Transverse colon (tissue), 4 donors: ENCODE results near the gene RAB24.

Experiments
- EP300 ChIP-seq: sonication (generic); formaldehyde crosslinking; IDR thresholded peaks from one replicate; pipeline ENCODE4 v1.6.1; 2017; ENCODE audit warnings: antibody characterized with exemption, low read depth
- POLR2A ChIP-seq: fragments of 450-650 bp; IDR thresholded peaks from one replicate; pipeline ENCODE4 v1.6.1; 2016; ENCODE audit warnings: antibody characterized with exemption, mild to moderate bottlenecking, moderate library complexity
- POLR2AphosphoS5 ChIP-seq, 3 donors: sonication (generic); formaldehyde crosslinking; IDR thresholded peaks; one replicate each; pipeline ENCODE4 v1.6.1; 2016; ENCODE audit warnings: antibody characterized with exemption in 3 of 3
- TF ChIP-seq, protein P1 (sequence below), 5 experiments: fragments of 200-600 bp in 3 of 5; fragments of 450-650 bp in 2 of 5; sonication (generic) in 3 of 5; IDR thresholded peaks; 1 replicate in 2 of 5; 2 replicates in 3 of 5; pipeline ENCODE4 v1.5.1; 2016 to 2017; ENCODE audit warnings: antibody characterized with exemption in 5 of 5, inconsistent platforms in 3 of 5, mild to moderate bottlenecking in 2 of 5, moderate library complexity in 1 of 5

DNA sequence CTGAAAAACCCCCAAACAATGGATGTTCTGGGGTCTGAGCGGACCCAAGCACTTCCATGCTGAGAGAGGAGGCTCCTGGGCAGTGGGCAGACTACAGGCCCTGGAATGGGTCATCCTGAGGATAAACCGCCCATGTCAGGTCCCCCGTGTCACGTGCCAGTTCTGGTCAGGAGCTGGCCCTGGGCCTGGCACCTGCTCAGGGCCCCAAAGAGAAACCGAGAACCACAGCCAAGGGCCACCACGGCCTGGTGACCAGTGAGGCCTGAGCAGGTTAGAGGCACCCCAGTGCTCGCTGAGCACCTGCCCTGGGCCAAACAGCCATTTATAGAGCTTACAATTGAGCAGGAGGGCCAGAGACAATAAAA, 32.2 kb upstream of the RAB24 start:
- TF ChIP-seq POLR2AphosphoS5 (IDR thresholded peaks at IDR 0.05) (no peak), EP300 (no peak), POLR2A (no peak)
- TF ChIP-seq, protein P1, sequence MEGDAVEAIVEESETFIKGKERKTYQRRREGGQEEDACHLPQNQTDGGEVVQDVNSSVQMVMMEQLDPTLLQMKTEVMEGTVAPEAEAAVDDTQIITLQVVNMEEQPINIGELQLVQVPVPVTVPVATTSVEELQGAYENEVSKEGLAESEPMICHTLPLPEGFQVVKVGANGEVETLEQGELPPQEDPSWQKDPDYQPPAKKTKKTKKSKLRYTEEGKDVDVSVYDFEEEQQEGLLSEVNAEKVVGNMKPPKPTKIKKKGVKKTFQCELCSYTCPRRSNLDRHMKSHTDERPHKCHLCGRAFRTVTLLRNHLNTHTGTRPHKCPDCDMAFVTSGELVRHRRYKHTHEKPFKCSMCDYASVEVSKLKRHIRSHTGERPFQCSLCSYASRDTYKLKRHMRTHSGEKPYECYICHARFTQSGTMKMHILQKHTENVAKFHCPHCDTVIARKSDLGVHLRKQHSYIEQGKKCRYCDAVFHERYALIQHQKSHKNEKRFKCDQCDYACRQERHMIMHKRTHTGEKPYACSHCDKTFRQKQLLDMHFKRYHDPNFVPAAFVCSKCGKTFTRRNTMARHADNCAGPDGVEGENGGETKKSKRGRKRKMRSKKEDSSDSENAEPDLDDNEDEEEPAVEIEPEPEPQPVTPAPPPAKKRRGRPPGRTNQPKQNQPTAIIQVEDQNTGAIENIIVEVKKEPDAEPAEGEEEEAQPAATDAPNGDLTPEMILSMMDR (IDR thresholded peaks at IDR 0.05), result no peak
